NCI-H82 treated with DMSO at 0.1 percent for 48 hours (cell line): ENCODE measurements around the gene MRC1.
"Not testable (repeated sequence)": the region's sequence is repeated elsewhere in the genome, so short reads cannot be mapped to it uniquely, and the experiment has no call there.

Source experiments
- DNase-seq: peaks from one replicate; lab custom pipeline; 2025; ENCODE audit not compliant: unreplicated experiment; lab: John Stamatoyannopoulos, UW

The MRC1 gene

DNA sequence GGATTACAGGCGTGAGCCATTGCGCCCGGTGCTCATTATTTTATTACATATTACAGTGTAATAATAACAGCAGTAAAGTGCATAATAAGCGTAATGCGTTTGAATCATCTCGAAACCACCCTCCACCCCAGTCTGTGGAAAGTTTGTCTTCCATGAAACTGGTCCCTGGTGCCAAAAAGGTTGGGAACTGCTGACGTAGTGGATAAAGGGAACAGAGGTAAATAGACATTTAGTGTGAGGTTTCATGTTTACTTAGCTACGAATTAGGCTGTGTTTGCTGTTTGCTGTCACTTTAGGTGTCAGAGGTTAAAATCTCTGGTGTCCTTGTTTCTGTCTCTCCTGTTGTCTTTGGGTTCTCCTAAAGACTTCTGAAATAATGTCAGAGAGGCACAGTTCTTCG lies 82.3 kb downstream of the MRC1 start:
- no peak for DNase-seq

DNA sequence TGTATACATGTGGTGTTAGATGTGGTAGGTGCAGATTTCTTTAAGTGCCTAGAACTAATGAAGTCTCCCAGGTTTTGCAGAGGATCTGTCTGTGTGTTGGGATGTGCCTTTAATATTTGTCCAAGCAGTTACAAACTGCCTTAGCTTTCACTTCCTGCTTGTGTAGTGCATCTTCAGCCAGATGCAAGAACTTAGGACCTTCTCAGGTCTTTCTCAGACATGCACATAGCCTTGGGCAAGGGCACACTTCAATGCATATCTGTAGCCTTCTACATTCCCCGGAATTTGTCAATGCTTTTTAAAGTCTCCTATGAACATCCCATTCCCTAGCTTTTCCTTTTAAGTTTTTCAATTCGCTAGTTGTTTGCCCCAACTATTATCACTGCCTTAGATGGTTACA lies 95.4 kb downstream of the MRC1 start:
- no peak for DNase-seq

DNA sequence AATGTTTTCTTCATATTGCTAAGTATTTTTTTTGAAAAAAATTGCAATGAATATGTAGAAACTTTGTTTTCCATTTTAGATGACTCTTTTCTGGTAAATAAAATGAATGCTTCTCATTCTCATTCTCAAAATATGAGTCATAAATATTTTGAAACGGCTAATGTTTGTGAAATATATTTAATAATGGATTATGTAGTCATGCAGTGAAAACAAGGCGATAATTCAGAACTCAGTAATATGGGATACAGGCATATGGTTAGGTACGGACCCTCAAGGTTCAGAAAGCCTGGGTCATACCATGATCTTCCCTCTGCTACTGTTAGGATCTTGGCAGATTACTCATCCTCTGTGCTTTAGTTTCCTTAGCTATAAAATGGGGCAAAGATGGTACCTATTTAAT lies 96.3 kb downstream of the MRC1 start:
- no peak for DNase-seq

DNA sequence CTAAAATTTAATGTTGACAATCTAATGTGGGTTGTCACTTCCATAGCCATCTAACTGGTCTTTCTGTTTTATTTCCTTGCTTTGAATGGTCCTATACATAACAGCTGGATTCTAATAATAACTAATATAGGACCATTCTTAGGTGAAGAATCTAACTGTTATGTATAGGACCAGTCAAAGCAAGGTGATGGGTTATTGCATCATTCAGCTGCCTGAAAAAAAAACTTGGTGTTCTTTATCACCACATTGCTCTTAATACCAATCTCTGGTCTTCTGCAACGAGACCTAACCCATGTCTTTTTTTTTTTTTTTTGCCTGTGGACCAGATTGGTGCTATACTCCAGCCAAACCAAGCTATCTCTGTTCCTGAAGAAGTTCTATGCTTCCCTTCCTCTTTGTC lies 96.9 kb downstream of the MRC1 start:
- no peak for DNase-seq

DNA sequence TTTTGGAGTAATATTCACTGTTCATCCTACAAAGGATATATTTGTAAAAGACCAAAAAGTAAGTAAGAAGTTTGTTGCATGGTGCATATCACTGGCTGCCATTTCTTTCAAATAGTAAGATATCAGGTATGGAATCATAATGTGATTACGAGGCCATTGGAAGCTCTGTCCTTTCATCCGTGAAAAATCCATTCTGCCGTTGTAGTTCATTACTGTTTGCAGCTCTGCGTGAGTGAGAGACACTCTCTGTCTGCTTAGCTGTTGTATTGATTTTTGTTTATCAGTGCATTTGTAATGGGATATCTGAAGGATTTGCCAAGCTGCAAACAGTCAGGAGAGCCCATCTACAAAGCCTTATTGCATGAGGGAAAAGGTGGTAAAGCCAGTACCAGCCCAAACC lies 98.5 kb downstream of the MRC1 start:
- peak; percentile 0 for DNase-seq

DNA sequence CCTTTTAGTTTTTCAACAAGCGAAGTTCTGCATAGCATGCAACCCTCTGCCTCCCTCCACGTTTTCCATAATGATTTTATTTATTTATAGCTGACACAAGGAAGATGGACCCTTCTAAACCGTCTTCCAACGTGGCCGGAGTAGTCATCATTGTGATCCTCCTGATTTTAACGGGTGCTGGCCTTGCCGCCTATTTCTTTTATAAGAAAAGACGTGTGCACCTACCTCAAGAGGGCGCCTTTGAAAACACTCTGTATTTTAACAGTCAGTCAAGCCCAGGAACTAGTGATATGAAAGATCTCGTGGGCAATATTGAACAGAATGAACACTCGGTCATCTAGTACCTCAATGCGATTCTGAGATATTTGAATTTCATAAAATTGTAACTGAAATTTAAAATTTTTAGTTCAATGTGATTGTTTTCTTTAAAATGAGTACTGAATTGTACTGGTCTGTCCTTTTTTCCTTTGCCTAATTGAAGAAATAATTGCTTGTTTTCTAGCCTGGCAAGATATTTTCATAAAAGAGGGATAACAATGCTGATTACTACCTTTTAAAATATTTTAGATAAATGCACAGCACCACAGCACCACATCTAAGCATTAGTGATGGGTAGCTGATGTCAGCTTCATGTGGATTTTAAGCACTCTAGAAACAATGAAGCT lies 101.1 kb downstream of the MRC1 start:
- peak; percentile 68 for DNase-seq

DNA sequence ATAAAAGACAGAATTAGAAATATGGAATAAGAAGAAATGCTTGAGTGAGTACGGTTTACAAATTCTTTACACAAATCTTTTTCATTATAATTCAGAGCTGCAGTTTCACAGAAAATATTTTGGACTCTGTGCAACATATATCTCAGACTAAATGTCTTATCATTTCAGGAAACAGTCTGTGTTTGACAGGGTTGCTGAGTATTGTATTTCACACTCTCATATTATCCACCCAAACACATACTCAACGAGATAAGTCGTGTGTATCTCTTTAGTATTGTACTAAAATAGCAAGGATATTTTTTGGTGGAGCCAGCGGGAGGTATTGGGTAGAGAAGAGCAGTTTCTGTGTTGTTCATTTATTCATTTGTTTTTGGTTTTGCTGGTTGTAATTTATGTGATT lies 103.6 kb downstream of the MRC1 start:
- DNase-seq: no peak

DNA sequence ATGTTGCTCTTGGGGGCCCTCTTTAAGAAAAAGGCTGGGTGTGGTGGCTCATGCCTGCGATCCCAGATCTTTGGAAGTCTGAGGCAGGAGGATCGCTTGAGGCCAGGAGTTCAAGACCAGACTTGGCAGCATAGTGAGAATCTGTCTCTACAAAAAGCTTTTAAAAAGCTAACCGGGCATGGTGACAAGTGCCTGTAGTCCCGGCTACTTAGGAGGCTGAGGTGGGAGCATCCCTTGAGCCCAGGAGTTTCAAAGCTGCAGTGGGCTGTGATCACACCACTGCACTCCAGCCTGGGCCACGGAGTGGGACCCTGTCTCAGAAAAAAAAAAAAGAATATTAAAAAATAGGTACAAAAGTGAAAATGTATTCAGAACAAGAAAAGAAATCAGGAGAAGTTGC lies 104.5 kb downstream of the MRC1 start:
- no peak for DNase-seq

DNA sequence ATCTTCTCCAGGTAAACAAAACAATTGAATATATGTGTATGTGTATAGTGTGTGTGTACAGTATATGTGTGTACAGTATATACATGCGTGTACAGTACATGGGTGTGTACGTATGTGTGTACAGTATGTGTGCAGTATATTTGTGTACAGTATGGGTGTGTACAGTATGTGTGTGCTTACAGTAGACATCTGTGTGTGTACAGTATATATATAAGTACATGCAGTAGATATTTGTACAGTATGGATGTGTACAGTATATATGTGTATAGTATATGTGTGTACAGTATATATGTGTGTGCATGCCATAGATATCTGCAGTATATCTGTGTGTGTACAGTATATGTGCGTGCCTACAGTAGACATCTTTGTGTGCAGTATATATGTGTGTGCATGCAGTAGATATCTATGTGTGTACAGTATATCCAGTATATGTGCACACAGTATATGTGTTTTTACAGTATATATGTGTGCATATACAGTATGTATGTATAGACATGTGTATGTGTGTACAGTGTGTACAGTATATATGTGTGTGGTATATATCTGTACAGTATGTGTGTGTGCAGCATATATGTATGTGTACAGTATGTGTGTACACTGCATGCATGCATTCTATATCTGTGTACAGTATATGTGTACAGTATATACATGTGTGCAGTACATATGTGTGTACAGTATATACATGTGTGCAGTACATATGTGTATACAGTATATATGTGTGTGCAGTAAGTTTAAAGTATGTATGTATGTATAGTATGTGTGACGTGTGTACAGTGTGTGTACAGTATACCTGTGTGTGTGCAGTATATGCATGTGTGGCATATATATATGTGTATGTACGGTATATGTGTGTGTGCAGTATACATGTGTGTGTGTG lies 105.3 kb downstream of the MRC1 start:
- DNase-seq: no peak

DNA sequence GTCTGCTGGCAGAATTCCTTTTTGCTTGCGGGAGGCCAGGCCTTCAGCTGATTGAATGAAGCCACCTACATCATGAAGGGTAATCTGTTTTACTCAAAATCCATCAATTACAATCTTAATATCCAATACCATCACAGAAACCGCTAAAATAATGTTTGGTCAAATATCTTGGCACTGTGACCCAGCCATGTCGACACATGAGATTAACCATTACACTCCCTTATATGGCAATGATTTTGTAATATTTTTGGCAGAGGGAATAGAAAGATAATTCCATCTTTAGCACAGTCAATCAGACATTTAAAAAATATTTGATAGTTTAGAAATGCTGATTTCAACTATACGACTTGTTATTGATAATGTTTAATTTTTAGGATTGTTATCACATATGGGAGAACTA lies 106.0 kb downstream of the MRC1 start:
- DNase-seq: no peak

DNA sequence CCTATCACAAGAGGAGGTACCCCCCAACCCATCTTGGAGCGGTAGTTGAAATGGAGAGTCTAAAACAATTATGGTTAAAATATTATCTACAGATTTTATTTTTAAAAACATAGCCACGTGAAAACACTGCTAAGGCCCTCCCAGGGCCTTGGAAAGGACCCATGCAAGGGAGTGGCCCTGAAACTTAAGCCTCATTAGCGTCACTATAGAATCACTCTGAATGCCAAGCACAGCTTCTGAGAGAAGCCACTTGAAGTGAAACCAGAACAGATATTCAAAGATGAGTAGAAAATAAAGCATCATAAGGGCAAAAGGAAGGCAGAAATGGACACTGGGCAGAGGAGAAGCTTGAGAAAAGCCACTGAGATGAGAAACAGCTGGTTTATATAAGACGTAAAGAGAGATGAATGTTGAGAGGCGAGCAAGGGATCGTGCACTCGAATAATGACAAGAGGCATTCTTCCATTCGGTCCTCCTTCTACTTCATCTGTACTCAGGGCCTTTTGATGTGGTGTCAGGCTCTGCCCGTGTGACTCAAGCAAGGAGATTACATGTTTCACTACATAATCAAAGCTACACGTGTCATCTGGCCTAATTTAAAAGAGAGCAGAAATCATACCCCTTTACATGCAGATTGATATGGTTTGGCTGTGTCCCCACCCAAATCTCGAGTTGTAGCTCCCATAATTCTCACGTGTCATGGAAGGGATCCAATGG lies 109.2 kb downstream of the MRC1 start:
- no peak for DNase-seq

DNA sequence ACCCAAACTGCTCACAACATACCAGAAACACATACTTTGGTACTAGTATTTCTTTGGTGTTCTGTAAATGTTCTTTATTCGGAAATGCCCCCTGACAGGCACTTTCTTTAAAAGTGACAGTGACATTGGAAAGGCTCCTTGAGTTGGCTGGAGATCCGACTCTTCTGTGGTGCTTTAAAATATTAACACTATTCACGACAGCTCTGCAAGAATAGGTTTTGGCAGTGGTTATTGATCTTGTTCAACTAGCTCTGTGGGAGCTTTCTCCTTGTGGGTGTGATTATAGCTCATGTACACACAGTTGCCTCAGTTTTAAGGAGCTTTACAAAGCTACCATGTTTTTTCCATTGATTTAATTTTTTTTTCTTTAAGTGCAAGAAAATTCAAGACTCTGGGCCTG lies 112.2 kb downstream of the MRC1 start:
- no peak for DNase-seq

DNA sequence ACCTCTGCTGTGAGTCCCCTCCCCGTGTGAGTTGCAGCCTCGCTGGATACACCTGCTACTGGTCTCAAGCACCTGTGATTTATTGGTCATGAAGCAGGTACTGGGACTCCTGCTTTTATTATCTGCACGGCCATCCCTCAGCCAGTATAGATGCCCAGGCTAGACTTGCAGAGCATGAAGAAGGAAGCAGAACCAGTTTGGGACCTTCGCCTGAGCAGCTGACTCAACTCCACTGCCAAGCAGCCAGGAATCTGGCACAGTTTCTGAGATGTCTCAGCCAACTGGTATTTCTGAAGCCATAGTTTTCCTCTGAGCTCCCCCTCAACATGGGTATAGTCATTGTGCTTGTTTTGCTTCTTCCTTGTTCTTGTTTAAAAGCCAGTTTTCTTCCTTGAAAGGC lies 114.6 kb downstream of the MRC1 start:
- DNase-seq: no peak

DNA sequence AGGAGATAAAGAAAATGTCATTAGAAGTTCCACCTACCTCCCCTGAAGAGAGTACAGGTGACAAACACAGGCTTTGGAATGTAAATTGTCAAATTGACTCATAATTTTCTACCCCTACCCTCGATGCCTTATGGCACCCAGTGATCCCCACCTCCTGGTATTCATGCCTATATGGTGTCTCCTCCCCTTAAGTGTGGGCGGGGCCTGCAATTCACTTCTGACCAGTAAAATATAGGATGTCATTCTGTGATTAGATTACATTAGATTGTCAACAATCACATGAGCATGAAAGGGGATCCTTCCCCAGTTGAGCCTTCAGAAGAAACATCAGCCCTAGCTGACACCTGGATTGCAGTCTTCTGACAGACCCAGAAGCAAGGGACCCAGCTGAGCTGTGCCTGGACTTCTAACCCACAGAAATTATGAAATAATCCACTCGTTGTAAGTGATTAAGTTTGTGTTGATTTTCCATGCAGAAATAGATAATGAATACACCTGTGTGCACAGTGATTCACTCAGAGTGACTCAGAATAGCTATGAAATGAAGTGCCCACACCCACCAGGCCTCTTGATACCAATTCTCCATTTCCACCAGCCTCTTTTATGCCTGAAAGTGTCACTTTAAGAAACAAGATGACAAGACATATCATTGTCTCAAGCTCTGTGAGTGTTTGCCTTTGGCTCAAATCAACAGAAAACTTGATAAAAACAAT lies 134.0 kb downstream of the MRC1 start:
- DNase-seq: no peak

DNA sequence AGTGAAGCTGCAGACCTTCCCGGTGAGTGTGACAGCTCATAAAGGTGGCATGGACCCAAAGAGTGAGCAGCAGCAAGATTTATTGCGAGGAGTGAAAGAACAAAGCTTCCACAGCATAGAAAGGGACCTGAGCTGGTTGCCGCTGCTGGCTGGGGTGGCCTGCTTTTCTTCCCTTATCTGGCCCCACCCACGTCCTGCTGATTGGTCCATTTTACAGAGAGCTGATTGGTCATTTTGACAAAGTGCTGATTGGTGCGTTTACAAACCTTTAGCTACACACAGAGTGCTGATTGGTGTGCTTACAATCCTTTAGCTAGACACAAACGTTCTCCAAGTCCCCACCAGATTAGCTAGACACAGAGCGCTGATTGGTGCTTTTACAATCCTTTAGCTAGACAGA lies 141.1 kb downstream of the MRC1 start:
- DNase-seq: not testable (repeated sequence)

DNA sequence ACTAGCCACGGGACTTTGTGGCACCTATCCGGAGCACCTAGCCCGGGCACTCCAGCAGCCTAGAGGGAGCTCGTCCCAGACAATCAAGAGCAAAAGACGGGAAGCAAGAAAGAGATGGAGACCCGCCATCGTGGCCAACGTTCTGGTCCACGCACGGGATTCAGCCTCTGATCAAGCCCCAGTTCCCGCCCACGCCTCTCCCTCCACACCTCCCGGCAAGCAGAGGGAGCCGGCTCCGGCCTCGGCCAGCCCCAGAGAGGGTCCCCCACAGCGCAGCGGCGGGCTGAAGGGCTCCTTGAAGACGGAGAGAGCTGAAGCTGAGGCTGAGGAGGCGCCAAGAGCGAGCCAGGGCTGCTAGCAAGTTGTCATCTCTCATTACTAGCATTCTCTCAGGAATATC lies 141.6 kb downstream of the MRC1 start:
- DNase-seq: no peak

DNA sequence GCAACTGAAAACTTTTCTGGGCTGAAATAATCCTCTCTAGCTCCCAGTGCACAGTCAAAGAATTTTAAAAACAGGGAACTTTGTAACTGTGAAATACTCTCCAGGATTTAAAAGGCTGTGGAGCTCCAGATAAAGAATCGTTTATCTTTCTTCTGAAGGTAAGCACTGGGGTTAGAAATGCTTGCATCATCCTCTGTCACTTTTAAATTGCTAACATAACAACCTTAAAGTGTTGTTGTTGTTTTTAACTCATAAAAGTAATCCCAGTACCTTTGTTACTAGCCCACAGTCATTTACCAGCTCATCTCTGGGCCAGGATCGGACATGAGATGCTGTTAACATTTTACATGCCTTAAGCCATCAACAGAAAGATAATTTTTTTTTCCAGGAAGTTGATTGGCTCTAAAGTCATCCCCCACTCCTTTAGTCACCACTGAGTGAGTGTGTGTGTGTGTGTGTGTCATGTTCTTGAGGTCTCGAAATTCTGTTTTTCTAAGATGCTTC lies 142.8 kb downstream of the MRC1 start, which contains the start of gene SLC39A12:
TSS of gene SLC39A12 (plus strand) at position 51 of the 504 bp plus-strand sequence. CDS start 1,359 bp downstream, outside the sequence.
- DNase-seq: no peak

DNA sequence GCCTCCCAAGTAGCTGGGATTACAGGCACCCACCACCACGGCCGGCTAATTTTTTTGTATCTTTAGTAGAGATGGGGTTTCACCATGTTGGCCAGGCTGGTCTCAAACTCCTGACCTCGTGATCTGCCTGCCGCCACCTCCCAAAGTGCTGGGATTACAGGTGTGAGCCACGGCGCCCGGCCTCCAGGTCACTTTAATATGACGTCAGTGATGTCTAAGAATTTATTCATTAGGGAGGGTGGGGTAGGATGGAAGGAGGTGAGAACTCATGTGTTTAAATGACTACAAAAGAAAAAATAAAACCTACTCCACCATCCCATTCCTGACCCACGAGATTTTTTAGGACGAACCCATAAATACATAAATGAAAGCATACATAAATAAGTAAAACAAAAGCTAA lies 145.2 kb downstream of the MRC1 start:
- DNase-seq: not testable (repeated sequence)

DNA sequence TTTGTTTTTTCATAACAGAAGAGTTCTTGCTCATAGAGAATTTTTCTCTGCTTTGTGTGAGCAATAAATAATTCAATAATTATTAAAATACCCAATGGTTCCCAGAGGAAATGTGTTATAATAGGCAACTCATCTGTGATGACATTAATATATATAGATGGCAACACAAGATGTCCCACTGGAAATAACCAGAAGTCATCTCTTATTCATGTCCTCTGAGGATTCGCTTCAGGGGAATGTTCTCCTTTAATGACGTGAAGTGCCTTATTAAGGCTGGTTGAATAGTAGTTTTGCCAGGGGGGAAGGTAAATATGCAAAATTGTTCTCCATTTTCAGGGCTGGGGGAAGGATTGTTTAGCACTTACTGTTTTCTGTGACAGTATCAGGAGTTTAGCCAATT lies 145.7 kb downstream of the MRC1 start:
- no peak for DNase-seq

DNA sequence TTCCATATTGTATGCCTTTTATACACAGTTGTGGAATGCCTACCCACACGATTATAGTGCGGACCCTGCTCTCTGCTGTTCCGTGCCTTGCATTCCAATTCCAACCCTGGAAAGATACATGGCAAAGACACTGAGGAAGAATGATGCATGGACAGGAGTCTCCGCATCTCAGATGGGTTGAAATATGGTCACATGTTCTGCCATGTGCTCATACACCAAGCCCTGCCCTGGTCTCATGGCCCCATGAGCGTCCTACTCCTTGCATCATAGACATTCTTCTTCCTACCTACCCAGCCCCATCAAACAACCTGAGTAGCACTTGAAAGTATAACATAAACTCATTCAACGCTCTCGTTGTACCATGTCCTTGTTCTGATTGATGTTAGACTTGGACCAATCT lies 148.9 kb downstream of the MRC1 start:
- DNase-seq: no peak

DNA sequence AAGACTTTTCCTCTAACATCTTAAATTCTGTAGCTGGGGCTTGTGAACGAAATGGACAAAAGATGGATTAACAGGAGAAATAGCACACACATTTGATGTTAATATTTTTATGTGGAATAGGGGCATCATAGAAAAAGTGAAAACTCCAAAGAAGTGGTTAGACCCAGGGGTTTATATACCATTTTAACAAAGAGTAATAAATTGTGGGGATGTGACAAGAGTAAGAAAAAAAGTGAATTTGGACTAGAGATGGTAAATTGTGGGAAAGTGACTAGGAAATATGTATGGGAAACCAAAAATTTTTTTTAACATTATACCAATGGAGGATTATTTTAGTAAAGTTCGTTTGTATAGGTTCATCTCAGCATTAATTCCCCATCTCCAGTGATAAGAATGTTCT lies 150.7 kb downstream of the MRC1 start:
- no peak for DNase-seq
